ENCODE results near the gene REPS1.

GRCh38 chr6:138981416-138981815 lies 6.6 kb downstream of the REPS1 start:
- TF ChIP-seq CTCF (IDR thresholded peaks at IDR 0.05) (no peak), POLR2A (IDR thresholded peaks at IDR 0.05) (no peak), EP300 (IDR thresholded peaks at IDR 0.05) (no peak)

Data from ovary (tissue), 3 donors.